Measurements from ENCODE around the gene RABEPK. TPM values are rescaled to one million over a fixed set of nuclear protein-coding genes. Genes with fewer than 3 reads are reported as not detected.

RABEPK gene
- total and polyA plus RNA-seq, 2 experiments from 2014 or later: 8.7 to 27.2 TPM

- no peak for TF ChIP-seq CTCF (IDR thresholded peaks at IDR 0.05; ENCODE audit: low read depth, low read length)
- DNase-seq (ENCODE audit: low read depth in 1 of 2, low spot score in 1 of 2): peak; percentile 49 to 50
- H3K9me3 ChIP-seq (ENCODE audit: low read depth): no peaks in the 10 kb centered on the region
- H3K27me3 ChIP-seq: no peaks in the 10 kb centered on the region
- H3K27ac ChIP-seq: peak overlapping the region; percentile 98
- H3K36me3 ChIP-seq: peaks cover 37% of the 10 kb centered on the region
- H3K4me1 ChIP-seq (ENCODE audit: low read depth): peaks cover 38% of the 10 kb centered on the region
- peak overlapping the region; percentile 69 for H3K4me3 ChIP-seq
Measured at GRCh38 chr9:125240649-125240999, 40.3 kb downstream of the RABEPK start.

GRCh38 chr9:125241000-125241862 lies 40.9 kb downstream of the RABEPK start, which contains the start of gene HSPA5:
Gene HSPA5, minus strand, starts transcription at chr9:125241343. Its CDS starts 217 bp downstream, at chr9:125241126.
- TF ChIP-seq CTCF (IDR thresholded peaks at IDR 0.05; ENCODE audit: low read depth, low read length): peak; percentile 10
- peak; percentile 99 to 100 for DNase-seq (ENCODE audit: low read depth in 1 of 2, low spot score in 1 of 2)
- peaks cover 31% of the 10 kb centered on the region for H3K36me3 ChIP-seq
- no peaks in the 10 kb centered on the region for H3K27me3 ChIP-seq
- H3K4me3 ChIP-seq: peak within 1 kb of the TSS; percentile 71
- peaks cover 32% of the 10 kb centered on the region for H3K4me1 ChIP-seq (ENCODE audit: low read depth)
- H3K27ac ChIP-seq: peak within 1 kb of the TSS; percentile 98
- H3K9me3 ChIP-seq (ENCODE audit: low read depth): no peaks in the 10 kb centered on the region

DNA sequence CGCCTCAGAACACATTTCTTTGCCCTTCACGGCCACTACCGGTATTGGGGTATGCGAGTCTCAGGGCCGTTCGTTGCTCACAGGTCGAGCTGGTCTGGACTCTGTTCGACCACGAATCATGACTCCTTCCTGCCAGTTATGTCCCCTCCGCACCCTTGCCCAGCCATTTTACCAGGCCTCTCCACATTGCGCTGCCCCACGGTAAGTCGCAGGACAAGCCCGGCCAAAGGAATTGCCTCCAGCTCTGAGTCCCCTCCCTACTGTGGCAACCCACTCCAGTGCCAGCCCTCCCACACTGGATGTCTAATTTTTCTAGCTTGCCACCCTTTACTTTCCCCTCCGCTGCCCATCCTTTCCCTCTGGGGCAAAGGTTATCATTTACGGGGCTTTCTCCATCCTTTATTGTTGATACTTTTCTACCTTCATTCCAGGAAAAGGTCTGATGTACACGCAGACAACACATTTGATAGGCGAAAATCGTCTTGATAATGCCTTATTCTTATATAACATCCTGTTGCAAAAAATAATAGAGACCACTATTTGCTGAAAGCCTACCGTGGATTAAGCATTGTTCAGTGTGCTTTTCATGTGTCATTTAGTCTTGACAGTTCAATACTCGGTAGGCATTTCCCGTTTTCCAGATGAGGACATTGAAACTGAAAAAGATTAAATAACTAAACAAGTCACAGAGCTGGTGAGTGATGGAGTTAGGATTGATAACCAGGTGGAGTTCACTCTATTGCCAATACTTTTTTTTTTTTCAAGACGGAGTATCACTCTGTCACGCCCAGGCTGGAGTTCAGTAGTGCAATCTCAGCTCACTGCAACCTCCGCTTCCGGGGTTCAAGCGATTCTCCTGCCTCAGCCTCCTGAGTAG lies 41.8 kb downstream of the RABEPK start:
- Histone ChIP-seq H3K27me3 (no peaks in the 10 kb centered on the region), H3K36me3 (peaks cover 23% of the 10 kb centered on the region), H3K27ac (peak overlapping the region; percentile 98), H3K4me3 (peak overlapping the region; percentile 71), H3K9me3 (ENCODE audit: low read depth) (no peaks in the 10 kb centered on the region), H3K4me1 (ENCODE audit: low read depth) (peaks cover 24% of the 10 kb centered on the region)
- no peak for DNase-seq (ENCODE audit: low read depth in 1 of 2, low spot score in 1 of 2)
- no peak for TF ChIP-seq CTCF (IDR thresholded peaks at IDR 0.05; ENCODE audit: low read depth, low read length)

DNA sequence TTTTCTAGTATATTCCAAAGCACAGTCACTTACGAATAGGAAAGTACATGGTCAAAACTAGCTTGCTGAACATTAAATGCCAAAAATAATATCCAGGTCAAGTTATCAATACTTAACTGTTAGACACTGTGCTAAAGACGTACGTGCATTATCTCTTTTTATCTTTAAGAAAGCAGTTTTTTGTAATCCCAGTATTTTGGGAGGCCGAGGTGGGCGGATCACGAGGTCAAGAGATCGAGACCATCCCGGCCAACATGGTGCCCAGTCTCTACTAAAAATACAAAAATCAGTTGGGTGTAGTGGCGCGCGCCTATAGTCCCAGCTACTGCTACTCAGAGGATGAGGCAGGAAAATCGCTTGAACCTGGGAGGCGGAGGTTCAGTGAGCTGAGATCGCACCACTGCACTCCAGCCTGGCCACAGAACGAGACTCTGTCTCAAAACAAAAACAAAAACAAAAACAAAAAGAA lies 43.5 kb downstream of the RABEPK start:
- Histone ChIP-seq H3K4me3 (no peak overlapping the region), H3K9me3 (ENCODE audit: low read depth) (no peaks in the 10 kb centered on the region), H3K27ac (no peak overlapping the region), H3K36me3 (peaks cover 6% of the 10 kb centered on the region), H3K4me1 (ENCODE audit: low read depth) (peaks cover 9% of the 10 kb centered on the region), H3K27me3 (no peaks in the 10 kb centered on the region)
- no peak for DNase-seq (ENCODE audit: low read depth in 1 of 2, low spot score in 1 of 2)
- TF ChIP-seq CTCF (IDR thresholded peaks at IDR 0.05; ENCODE audit: low read depth, low read length): no peak

GRCh38 chr9:125246261-125246667 lies 45.9 kb downstream of the RABEPK start:
- no peaks in the 10 kb centered on the region for H3K27me3 ChIP-seq
- no peaks in the 10 kb centered on the region for H3K4me1 ChIP-seq (ENCODE audit: low read depth)
- H3K9me3 ChIP-seq (ENCODE audit: low read depth): no peaks in the 10 kb centered on the region
- TF ChIP-seq CTCF (IDR thresholded peaks at IDR 0.05; ENCODE audit: low read depth, low read length): no peak
- H3K27ac ChIP-seq: no peak overlapping the region
- no peaks in the 10 kb centered on the region for H3K36me3 ChIP-seq
- DNase-seq (ENCODE audit: low read depth in 1 of 2, low spot score in 1 of 2): no peak
- H3K4me3 ChIP-seq: no peak overlapping the region
